ENCODE measurements around the gene HHIP. TPM values are rescaled to one million over a fixed set of nuclear protein-coding genes. Genes with fewer than 3 reads are reported as not detected.

The HHIP gene
- total and polyA plus RNA-seq, 2 of the 13 experiments (the other 11 are each of a cell fraction or from before 2014, with no cell fraction given), result not detected

DNA sequence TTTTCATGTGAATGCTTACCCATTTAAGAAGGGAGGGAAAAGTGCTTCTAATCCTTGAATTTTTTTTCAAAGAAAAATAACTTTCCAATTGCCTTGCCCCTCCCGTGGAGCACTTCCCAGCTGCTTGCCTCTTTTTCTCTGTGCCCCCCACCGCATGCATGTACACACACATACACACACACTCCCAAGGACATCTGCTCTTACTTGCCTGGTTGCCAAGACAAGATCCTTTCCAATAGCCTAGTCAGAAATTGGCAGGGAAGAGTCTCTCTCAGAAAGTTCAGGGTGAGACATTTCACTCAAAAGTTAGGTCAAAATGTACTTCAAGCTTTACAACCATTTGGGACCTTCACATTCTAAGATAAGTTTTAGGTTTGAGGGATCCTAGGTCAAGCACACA is 10.9 kb downstream of the HHIP start:
- ChIA-PET POLR2A (no interaction called here), CTCF (ENCODE audit: low intra/inter-chr PET ratio, low total read pairs) (no interaction called here)
- H3K27me3 ChIP-seq (ENCODE audit: control insufficient read depth in 1 of 2, insufficient read depth in 2 of 2, low read length in 2 of 2), result no peaks in the 10 kb centered on the region
- no peak overlapping the region for H3K4me2 ChIP-seq (ENCODE audit: low read depth, low read length)
- TF ChIP-seq YY1 (IDR thresholded peaks at IDR 0.05; ENCODE audit: insufficient read depth, insufficient replicate concordance, low read depth, low read length) (no peak), KDM3A (CRISPR knock-in tag; IDR thresholded peaks at IDR 0.05; ENCODE audit: low read depth) (no peak), ARNT (IDR thresholded peaks at IDR 0.05) (no peak), ZNF264 (CRISPR knock-in tag; IDR thresholded peaks at IDR 0.05) (no peak), ZNF383 (CRISPR knock-in tag; IDR thresholded peaks at IDR 0.05; ENCODE audit: borderline replicate concordance) (no peak), EZH2 (conservative IDR thresholded peaks at IDR 0.05; ENCODE audit: low read depth, low read length) (no peak), SRSF4 (IDR thresholded peaks at IDR 0.05; ENCODE audit: low read depth, low read length, poor library complexity, severe bottlenecking) (no peak)
- H2AFZ ChIP-seq (ENCODE audit: low read length), result no peak overlapping the region
- WGBS (ENCODE audit: low lambda C conversion rate), result 2% methylated on average over 2 of the region's 2 CpGs
- DNase-seq (ENCODE audit: low spot score), result no peak
- in situ Hi-C loops (cut with HindIII; ENCODE audit: extremely low pct_ligation_motif_present, low pct_unique_long_range_greater_than_20kb), result no loop called here
- no peak for FAIRE-seq
- H4K20me1 ChIP-seq (ENCODE audit: insufficient read depth, low read length), result no peaks in the 10 kb centered on the region
- no peaks in the 10 kb centered on the region for H3K79me2 ChIP-seq (ENCODE audit: insufficient read depth, low read length)
- intact Hi-C loops (cut with micrococcal nuclease; ENCODE audit: unreplicated experiment), result no loop called here
- no peaks in the 10 kb centered on the region for H3K4me1 ChIP-seq (ENCODE audit: insufficient read depth, low read length)
- H3K27ac ChIP-seq (ENCODE audit: extremely low read length, insufficient read depth, low read length), result no peak overlapping the region
- BruUV-seq (replicated peaks), result no TSS peak
- no peak overlapping the region for H3K9ac ChIP-seq (ENCODE audit: insufficient read depth, low read depth, low read length)
- H3K4me3 ChIP-seq (replicated peaks in 1 of 3; ENCODE audit: insufficient read depth in 1 of 3, low read depth in 2 of 3, low read length in 3 of 3), result no peak overlapping the region
- no peak for ATAC-seq
- no peaks in the 10 kb centered on the region for H3K36me3 ChIP-seq (replicated peaks in 1 of 2; ENCODE audit: control insufficient read depth in 1 of 2, insufficient read depth in 2 of 2, low read length in 2 of 2)
- H3K9me3 ChIP-seq (ENCODE audit: low read length), result no peaks in the 10 kb centered on the region

DNA sequence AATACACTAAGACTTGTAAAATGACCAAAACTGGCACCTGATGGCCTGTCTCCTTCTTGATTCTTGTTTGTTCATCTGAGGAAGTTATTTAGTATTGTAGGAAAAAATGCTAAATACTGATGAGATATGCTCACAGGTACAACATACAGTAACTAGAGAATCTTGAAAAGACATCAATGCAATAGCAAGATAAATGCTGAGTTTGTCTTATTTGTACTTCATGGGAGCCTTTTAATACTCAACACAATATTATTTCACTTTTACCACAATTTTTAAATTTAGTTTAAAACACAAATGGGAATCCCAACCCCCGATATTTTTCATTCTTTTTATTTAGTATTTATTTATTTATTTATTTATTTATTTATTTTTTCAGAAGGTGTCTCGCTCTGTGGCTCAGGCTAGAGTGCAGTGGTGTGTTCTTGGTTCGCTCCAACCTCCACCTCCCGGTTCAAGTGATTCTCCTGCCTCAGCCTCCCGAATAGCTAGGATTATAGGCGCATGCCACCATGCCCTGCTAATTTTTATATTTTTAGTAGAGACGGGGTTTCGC is 12.1 kb downstream of the HHIP start:
- WGBS (ENCODE audit: low lambda C conversion rate), result 38% methylated on average over 8 of the region's 8 CpGs
- Histone ChIP-seq H3K9me3 (ENCODE audit: low read length) (no peaks in the 10 kb centered on the region), H3K27me3 (ENCODE audit: control insufficient read depth in 1 of 2, insufficient read depth in 2 of 2, low read length in 2 of 2) (no peaks in the 10 kb centered on the region), H3K4me1 (ENCODE audit: insufficient read depth, low read length) (no peaks in the 10 kb centered on the region), H3K79me2 (ENCODE audit: insufficient read depth, low read length) (no peaks in the 10 kb centered on the region), H3K4me2 (ENCODE audit: low read depth, low read length) (no peak overlapping the region), H3K36me3 (replicated peaks in 1 of 2; ENCODE audit: control insufficient read depth in 1 of 2, insufficient read depth in 2 of 2, low read length in 2 of 2) (no peaks in the 10 kb centered on the region), H2AFZ (ENCODE audit: low read length) (no peak overlapping the region), H3K9ac (ENCODE audit: insufficient read depth, low read depth, low read length) (no peak overlapping the region), H4K20me1 (ENCODE audit: insufficient read depth, low read length) (no peaks in the 10 kb centered on the region), H3K27ac (ENCODE audit: extremely low read length, insufficient read depth, low read length) (no peak overlapping the region), H3K4me3 (replicated peaks in 1 of 3; ENCODE audit: insufficient read depth in 1 of 3, low read depth in 2 of 3, low read length in 3 of 3) (no peak overlapping the region)
- DNase-seq (ENCODE audit: low spot score) (no peak), ATAC-seq (no peak), FAIRE-seq (no peak)
- in situ Hi-C loops (cut with HindIII; ENCODE audit: extremely low pct_ligation_motif_present, low pct_unique_long_range_greater_than_20kb), result no loop called here
- TF ChIP-seq, protein P1, sequence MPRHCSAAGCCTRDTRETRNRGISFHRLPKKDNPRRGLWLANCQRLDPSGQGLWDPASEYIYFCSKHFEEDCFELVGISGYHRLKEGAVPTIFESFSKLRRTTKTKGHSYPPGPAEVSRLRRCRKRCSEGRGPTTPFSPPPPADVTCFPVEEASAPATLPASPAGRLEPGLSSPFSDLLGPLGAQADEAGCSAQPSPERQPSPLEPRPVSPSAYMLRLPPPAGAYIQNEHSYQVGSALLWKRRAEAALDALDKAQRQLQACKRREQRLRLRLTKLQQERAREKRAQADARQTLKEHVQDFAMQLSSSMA (CRISPR knock-in tag; IDR thresholded peaks at IDR 0.05), result no peak
- TF ChIP-seq ZFP82 (CRISPR knock-in tag; IDR thresholded peaks at IDR 0.05; ENCODE audit: borderline replicate concordance), result no peak
- TF ChIP-seq, protein P2, sequence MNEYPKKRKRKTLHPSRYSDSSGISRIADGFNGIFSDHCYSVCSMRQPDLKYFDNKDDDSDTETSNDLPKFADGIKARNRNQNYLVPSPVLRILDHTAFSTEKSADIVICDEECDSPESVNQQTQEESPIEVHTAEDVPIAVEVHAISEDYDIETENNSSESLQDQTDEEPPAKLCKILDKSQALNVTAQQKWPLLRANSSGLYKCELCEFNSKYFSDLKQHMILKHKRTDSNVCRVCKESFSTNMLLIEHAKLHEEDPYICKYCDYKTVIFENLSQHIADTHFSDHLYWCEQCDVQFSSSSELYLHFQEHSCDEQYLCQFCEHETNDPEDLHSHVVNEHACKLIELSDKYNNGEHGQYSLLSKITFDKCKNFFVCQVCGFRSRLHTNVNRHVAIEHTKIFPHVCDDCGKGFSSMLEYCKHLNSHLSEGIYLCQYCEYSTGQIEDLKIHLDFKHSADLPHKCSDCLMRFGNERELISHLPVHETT (CRISPR knock-in tag; conservative IDR thresholded peaks at IDR 0.05), result no peak
- TF ChIP-seq TGIF2 (CRISPR knock-in tag; IDR thresholded peaks at IDR 0.05), result no peak
- 0 out of 2 replicates have a peak, but pooled peaks have one; percentile 42 for TF ChIP-seq MAFF (IDR thresholded peaks at IDR 0.05; ENCODE audit: low read depth, low read length)
- TF ChIP-seq EED (CRISPR knock-in tag; IDR thresholded peaks at IDR 0.05), result no peak
- TF ChIP-seq MAFK (conservative IDR thresholded peaks at IDR 0.05 in 1 of 2, IDR thresholded peaks at IDR 0.05 in 1 of 2; ENCODE audit: low read length in 2 of 2), result peak in 1 of 2 experiments; percentile 56; a peak in 1 of 4 replicates
- TF ChIP-seq, protein P3, sequence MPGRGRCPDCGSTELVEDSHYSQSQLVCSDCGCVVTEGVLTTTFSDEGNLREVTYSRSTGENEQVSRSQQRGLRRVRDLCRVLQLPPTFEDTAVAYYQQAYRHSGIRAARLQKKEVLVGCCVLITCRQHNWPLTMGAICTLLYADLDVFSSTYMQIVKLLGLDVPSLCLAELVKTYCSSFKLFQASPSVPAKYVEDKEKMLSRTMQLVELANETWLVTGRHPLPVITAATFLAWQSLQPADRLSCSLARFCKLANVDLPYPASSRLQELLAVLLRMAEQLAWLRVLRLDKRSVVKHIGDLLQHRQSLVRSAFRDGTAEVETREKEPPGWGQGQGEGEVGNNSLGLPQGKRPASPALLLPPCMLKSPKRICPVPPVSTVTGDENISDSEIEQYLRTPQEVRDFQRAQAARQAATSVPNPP (CRISPR knock-in tag; IDR thresholded peaks at IDR 0.05), result no peak
- POLR2A ChIA-PET, result no interaction called here
- intact Hi-C loops (cut with micrococcal nuclease; ENCODE audit: unreplicated experiment), result no loop called here
- CTCF ChIA-PET (ENCODE audit: low intra/inter-chr PET ratio, low total read pairs), result no interaction called here
- BruUV-seq (replicated peaks), result no TSS peak

All from HepG2 (cell line).